MM.1S (cell line): ENCODE measurements around the gene ATG14.

Experiments used
- CTCF ChIP-seq: fragments of 300-600 bp; sonication (generic); IDR thresholded peaks from 2 replicates; pipeline ENCODE4 v1.5.1; 2016; ENCODE audit warnings: antibody characterized with exemption, low read length, mixed read lengths
- EZH2 ChIP-seq: fragments of 300-600 bp; sonication (generic); optimal IDR thresholded peaks from 2 replicates; pipeline ENCODE3; 2017; ENCODE audit warnings: low read depth, mild to moderate bottlenecking, antibody characterized with exemption, low read length, mixed read lengths
- EZH2phosphoT487 ChIP-seq: fragments of 300-600 bp; sonication (generic); IDR thresholded peaks from 2 replicates; pipeline ENCODE4 v1.6.1; 2018; ENCODE audit warnings: antibody characterized with exemption, low read length

GRCh38 chr14:55451950-55452349 is 40.3 kb upstream of the ATG14 start:
- TF ChIP-seq EZH2phosphoT487 (no peak), CTCF (no peak), EZH2 (no peak)
